CD4-positive, alpha-beta T cell treated with Interleukin-6 for 4 hours (primary cell): ENCODE measurements around the gene GLP2R.

Experiments used
- DNase-seq: peaks from one replicate; pipeline ENCODE4 v3.0.0-alpha.2; 2020; ENCODE audit warnings: mixed read lengths

The GLP2R gene

GRCh38 chr17:9814337-9814945, 11.3 kb upstream of the GLP2R start:
- DNase-seq: no peak

- DNase-seq: no peak
These were observed 9.3 kb upstream of the GLP2R start for GRCh38 chr17:9816472-9816871.

- no peak for DNase-seq
These were observed 8.6 kb upstream of the GLP2R start for GRCh38 chr17:9817086-9817485.

- no peak for DNase-seq
These were observed 7.0 kb upstream of the GLP2R start for GRCh38 chr17:9818760-9819159.

GRCh38 chr17:9820448-9820847, 5.3 kb upstream of the GLP2R start:
- DNase-seq: no peak

GRCh38 chr17:9821921-9822320, 3.8 kb upstream of the GLP2R start, which contains the start of gene GSG1L2:
Gene GSG1L2, minus strand, starts transcription at chr17:9822079. Its CDS starts 8 bp downstream, at chr17:9822071.
- no peak for DNase-seq

- DNase-seq: no peak
These were observed 1.6 kb upstream of the GLP2R start for GRCh38 chr17:9824094-9824493.

- no peak for DNase-seq
These were observed 856 bp upstream of the GLP2R start for GRCh38 chr17:9824797-9825338.

- DNase-seq: no peak
These were observed 2.9 kb downstream of the GLP2R start for GRCh38 chr17:9828296-9829295.

- no peak for DNase-seq
These were observed 3.6 kb downstream of the GLP2R start for GRCh38 chr17:9829343-9829742.

- DNase-seq: no peak
These were observed 5.0 kb downstream of the GLP2R start for GRCh38 chr17:9830711-9831110.

GRCh38 chr17:9833922-9834321, 8.2 kb downstream of the GLP2R start:
- no peak for DNase-seq

GRCh38 chr17:9837551-9838471, 12.1 kb downstream of the GLP2R start:
- no peak for DNase-seq

- no peak for DNase-seq
These were observed 13.7 kb downstream of the GLP2R start for GRCh38 chr17:9839433-9839832.

GRCh38 chr17:9842057-9842758, 16.5 kb downstream of the GLP2R start:
- DNase-seq: no peak

GRCh38 chr17:9843152-9844010, 17.7 kb downstream of the GLP2R start:
- no peak for DNase-seq

GRCh38 chr17:9844153-9844552, 18.4 kb downstream of the GLP2R start:
- no peak for DNase-seq

- DNase-seq: no peak
These were observed 19.6 kb downstream of the GLP2R start for GRCh38 chr17:9845306-9845705.

GRCh38 chr17:9850151-9850550, 24.4 kb downstream of the GLP2R start:
- no peak for DNase-seq

- DNase-seq: no peak
These were observed 28.5 kb downstream of the GLP2R start for GRCh38 chr17:9854255-9854654.

- DNase-seq: no peak
These were observed 29.3 kb downstream of the GLP2R start for GRCh38 chr17:9855036-9855435.
